ENCODE data around the gene GRIN3A. TPM values are rescaled to one million over a fixed set of nuclear protein-coding genes. Genes with fewer than 3 reads are reported as not detected.

The GRIN3A gene
- total RNA-seq, 1 experiment from 2014 or later = 0.03 TPM

DNA sequence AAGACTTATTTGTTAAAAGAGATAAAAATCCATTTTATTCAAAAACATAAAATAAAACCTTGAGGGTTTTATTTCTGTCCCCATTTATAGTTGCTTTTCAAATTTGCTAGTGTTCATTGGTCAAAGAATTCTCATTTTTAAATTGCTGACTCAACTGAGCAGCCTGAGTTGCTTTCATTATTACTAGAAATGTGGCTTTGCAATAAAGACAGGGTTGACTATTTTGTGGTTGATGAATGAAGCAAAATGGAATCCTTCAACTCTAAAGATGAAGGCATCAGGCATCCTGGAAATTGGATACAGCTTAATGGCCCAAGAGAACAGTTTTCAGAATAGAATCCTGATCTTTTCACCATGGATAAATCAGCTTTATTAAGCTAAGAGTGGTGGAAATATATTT, 119.7 kb downstream of the GRIN3A start:
- Histone ChIP-seq H3K27ac (ENCODE audit: low read length) (no peak overlapping the region), H3K4me1 (ENCODE audit: control insufficient read depth, insufficient read depth, low read length) (no peaks in the 10 kb centered on the region), H3K4me3 (ENCODE audit: low read depth in 2 of 2, low read length in 2 of 2) (no peak overlapping the region), H3K27me3 (ENCODE audit: control insufficient read depth, insufficient read depth, low read length) (no peaks in the 10 kb centered on the region), H3K9me3 (ENCODE audit: control insufficient read depth, insufficient read depth, low read depth, low read length) (no peaks in the 10 kb centered on the region), H3K36me3 (ENCODE audit: control insufficient read depth, insufficient read depth, low read length) (no peaks in the 10 kb centered on the region)
- DNase-seq (ENCODE audit: low read depth, low spot score) (no peak), ATAC-seq (no peak)
- BruUV-seq (replicated peaks) = no TSS peak
- intact Hi-C loops (cut with micrococcal nuclease; ENCODE audit: unreplicated experiment) = no loop called here
- CTCF ChIA-PET = no interaction called here
- TF ChIP-seq SIN3A (IDR thresholded peaks at IDR 0.05; ENCODE audit: borderline replicate concordance, insufficient read depth, low read depth, low read length) (no peak), POLR2AphosphoS5 (IDR thresholded peaks at IDR 0.05; ENCODE audit: low read depth, low read length) (no peak), TCF7L2 (IDR thresholded peaks at IDR 0.05; ENCODE audit: low read depth, low read length) (no peak), CTCF (IDR thresholded peaks at IDR 0.05) (no peak), REST (IDR thresholded peaks at IDR 0.05; ENCODE audit: insufficient read depth in 1 of 2, low read depth in 2 of 2, low read length in 1 of 2) (no peak)
- POLR2A ChIA-PET = no interaction called here
- in situ Hi-C loops (cut with HindIII; ENCODE audit: low pct_unique_long_range_greater_than_20kb, low sequenced_read_pairs) = no loop called here

DNA sequence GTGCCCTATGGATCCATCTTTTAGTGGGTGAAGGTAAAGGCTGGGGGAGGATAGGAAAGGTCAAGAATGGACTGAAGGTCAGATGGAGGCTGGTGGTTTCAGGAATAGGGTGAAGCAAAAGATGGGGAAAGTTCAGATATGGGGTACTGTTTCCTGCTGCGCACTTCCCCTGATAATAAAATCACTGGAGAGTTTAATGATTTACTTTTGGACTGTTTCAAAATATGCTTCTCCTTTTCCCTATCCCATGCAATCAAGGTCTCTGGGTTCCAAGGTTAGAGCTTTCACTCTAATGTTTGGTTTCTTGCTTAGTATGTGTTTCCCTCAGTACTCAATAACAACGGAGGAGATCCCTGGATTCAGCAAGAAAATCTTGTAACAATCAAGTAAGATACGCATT, 132.9 kb downstream of the GRIN3A start:
- POLR2A ChIA-PET = no interaction called here
- intact Hi-C loops (cut with micrococcal nuclease; ENCODE audit: unreplicated experiment) = no loop called here
- no TSS peak for BruUV-seq (replicated peaks)

More for the DNA sequence above, 132.9 kb downstream of the GRIN3A start:
- TF ChIP-seq POLR2AphosphoS5 (IDR thresholded peaks at IDR 0.05; ENCODE audit: low read depth, low read length) (no peak), SIN3A (IDR thresholded peaks at IDR 0.05; ENCODE audit: borderline replicate concordance, insufficient read depth, low read depth, low read length) (no peak), REST (IDR thresholded peaks at IDR 0.05; ENCODE audit: insufficient read depth in 1 of 2, low read depth in 2 of 2, low read length in 1 of 2) (no peak), CTCF (IDR thresholded peaks at IDR 0.05) (no peak), TCF7L2 (IDR thresholded peaks at IDR 0.05; ENCODE audit: low read depth, low read length) (no peak)
- Histone ChIP-seq H3K9me3 (ENCODE audit: control insufficient read depth, insufficient read depth, low read depth, low read length) (no peaks in the 10 kb centered on the region), H3K4me1 (ENCODE audit: control insufficient read depth, insufficient read depth, low read length) (no peaks in the 10 kb centered on the region), H3K27me3 (ENCODE audit: control insufficient read depth, insufficient read depth, low read length) (no peaks in the 10 kb centered on the region), H3K4me3 (ENCODE audit: low read depth in 2 of 2, low read length in 2 of 2) (no peak overlapping the region), H3K27ac (ENCODE audit: low read length) (no peak overlapping the region), H3K36me3 (ENCODE audit: control insufficient read depth, insufficient read depth, low read length) (no peaks in the 10 kb centered on the region)
- DNase-seq (ENCODE audit: low read depth, low spot score) (no peak), ATAC-seq (no peak)
- in situ Hi-C loops (cut with HindIII; ENCODE audit: low pct_unique_long_range_greater_than_20kb, low sequenced_read_pairs) = no loop called here
- CTCF ChIA-PET = no interaction called here

All from Panc1 (cell line).